Measurements from ENCODE around the gene SPATA33. TPM values are rescaled to one million over a fixed set of nuclear protein-coding genes. Genes with fewer than 3 reads are reported as not detected.
A peak's percentile ranks its signal among the peaks of the same experiment; 100 is the strongest.
"Not testable (repeated sequence)": the region's sequence is repeated elsewhere in the genome, so short reads cannot be mapped to it uniquely, and the experiment has no call there.

The SPATA33 gene
- total RNA-seq, 1 donor from 2014 or later, result 3.0 TPM

GRCh38 chr16:89694784-89695085 is 37.1 kb downstream of the SPATA33 start:
- not testable (repeated sequence) for DNase-seq

GRCh38 chr16:89695086-89695874 is 37.6 kb downstream of the SPATA33 start:
- no peak for DNase-seq

- no peak for DNase-seq
Measured at GRCh38 chr16:89695875-89696669, 38.4 kb downstream of the SPATA33 start.

GRCh38 chr16:89696670-89697128 is 39.1 kb downstream of the SPATA33 start:
- no peak for DNase-seq

GRCh38 chr16:89697161-89697615 is 39.6 kb downstream of the SPATA33 start:
- DNase-seq, result peak; percentile 81

- peak; percentile 53 for DNase-seq
Measured at GRCh38 chr16:89697616-89698331, 40.1 kb downstream of the SPATA33 start.

GRCh38 chr16:89698717-89699116 is 41.1 kb downstream of the SPATA33 start:
- not testable (repeated sequence) for DNase-seq

- not testable (repeated sequence) for DNase-seq
Measured at GRCh38 chr16:89699629-89700099, 42.0 kb downstream of the SPATA33 start.

- peak; percentile 97 for DNase-seq
Measured at GRCh38 chr16:89700100-89700648, 42.5 kb downstream of the SPATA33 start.

- DNase-seq, result peak; percentile 53
Measured at GRCh38 chr16:89700649-89701424, 43.2 kb downstream of the SPATA33 start.

- DNase-seq, result peak; percentile 89
Measured at GRCh38 chr16:89701425-89702406, 44.1 kb downstream of the SPATA33 start, which contains the start of gene SPATA2L. SPATA2L (minus strand) TSS chr16:89701705; CDS start chr16:89701232, 473 bp downstream.

- no peak for DNase-seq
Measured at GRCh38 chr16:89704281-89704680, 46.6 kb downstream of the SPATA33 start.

- no peak for DNase-seq
Measured at GRCh38 chr16:89705006-89705405, 47.4 kb downstream of the SPATA33 start.

GRCh38 chr16:89706518-89707260 is 49.1 kb downstream of the SPATA33 start:
- DNase-seq, result no peak

GRCh38 chr16:89707695-89708094 is 50.1 kb downstream of the SPATA33 start:
- DNase-seq, result no peak

- peak; percentile 35 for DNase-seq
Measured at GRCh38 chr16:89708481-89708931, 50.9 kb downstream of the SPATA33 start.

GRCh38 chr16:89709166-89709565 is 51.5 kb downstream of the SPATA33 start:
- DNase-seq, result no peak

GRCh38 chr16:89709716-89710432 is 52.2 kb downstream of the SPATA33 start:
- DNase-seq, result no peak

Data from tongue (tissue), 2 donors.